ENCODE measurements around the gene RAD51AP2.

DNA sequence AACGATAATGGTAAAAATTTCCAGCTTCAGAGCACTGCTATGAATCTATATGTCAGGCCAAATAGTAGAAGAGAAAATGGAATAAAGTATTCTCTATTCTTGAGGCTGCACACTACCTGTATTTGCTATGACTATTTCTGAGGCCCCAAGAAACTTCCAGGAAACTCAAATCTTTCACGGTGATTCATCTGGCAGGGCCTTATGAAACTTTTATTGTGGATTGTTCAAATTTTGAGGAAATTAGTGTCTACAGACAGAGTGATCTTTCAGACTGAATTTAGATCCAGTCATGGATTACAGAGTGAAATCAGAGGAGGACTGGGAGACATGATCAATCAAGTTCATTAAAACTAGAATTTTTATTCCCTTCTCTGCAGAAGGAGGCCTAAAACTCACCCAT, 18.2 kb upstream of the RAD51AP2 start:
- TF ChIP-seq, protein P1, sequence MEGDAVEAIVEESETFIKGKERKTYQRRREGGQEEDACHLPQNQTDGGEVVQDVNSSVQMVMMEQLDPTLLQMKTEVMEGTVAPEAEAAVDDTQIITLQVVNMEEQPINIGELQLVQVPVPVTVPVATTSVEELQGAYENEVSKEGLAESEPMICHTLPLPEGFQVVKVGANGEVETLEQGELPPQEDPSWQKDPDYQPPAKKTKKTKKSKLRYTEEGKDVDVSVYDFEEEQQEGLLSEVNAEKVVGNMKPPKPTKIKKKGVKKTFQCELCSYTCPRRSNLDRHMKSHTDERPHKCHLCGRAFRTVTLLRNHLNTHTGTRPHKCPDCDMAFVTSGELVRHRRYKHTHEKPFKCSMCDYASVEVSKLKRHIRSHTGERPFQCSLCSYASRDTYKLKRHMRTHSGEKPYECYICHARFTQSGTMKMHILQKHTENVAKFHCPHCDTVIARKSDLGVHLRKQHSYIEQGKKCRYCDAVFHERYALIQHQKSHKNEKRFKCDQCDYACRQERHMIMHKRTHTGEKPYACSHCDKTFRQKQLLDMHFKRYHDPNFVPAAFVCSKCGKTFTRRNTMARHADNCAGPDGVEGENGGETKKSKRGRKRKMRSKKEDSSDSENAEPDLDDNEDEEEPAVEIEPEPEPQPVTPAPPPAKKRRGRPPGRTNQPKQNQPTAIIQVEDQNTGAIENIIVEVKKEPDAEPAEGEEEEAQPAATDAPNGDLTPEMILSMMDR (IDR thresholded peaks at IDR 0.05) = no peak
- no peak for TF ChIP-seq POLR2A (IDR thresholded peaks at IDR 0.05)

Measured in testis (tissue), 2 donors.